HuH-7.5 (cell line): Measurements from ENCODE around the gene SOHLH1.

Experiments
- DNase-seq: peaks from one replicate; pipeline ENCODE4 v3.0.0; 2011; ENCODE audit warnings: low spot score

Gene SOHLH1

DNA sequence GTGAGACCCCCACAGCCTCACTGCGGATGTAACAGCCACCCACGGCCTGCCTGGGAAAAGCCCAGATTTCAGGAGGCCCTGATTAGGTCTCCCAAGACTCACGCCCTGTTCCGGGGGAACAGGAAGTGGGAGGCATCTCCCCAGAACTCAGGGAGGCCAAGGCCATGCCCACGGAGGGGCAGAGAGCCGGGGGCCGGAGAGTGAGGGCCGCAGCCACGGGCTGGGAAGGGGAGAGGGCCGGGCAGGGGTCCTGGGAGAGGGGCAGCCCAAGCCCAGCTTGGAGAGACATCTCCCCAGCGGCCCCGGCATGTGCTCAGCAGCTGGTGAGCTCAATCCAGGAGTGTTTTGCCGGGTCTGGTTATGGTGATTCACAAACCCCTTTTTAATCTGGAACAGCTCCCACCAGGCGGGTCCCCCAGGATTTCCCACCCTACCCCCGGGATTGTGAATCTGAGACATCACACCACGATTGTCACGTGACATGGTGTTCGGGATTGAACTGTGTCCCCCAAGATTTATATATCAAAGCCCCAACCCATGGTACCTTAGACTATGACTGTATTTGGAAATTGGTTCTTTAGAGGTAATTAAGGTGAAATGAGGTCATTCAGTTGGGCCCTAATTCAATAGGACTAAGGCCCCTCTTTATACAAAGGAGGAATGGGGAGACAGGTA lies 29.3 kb upstream of the SOHLH1 start:
- DNase-seq, result no peak

DNA sequence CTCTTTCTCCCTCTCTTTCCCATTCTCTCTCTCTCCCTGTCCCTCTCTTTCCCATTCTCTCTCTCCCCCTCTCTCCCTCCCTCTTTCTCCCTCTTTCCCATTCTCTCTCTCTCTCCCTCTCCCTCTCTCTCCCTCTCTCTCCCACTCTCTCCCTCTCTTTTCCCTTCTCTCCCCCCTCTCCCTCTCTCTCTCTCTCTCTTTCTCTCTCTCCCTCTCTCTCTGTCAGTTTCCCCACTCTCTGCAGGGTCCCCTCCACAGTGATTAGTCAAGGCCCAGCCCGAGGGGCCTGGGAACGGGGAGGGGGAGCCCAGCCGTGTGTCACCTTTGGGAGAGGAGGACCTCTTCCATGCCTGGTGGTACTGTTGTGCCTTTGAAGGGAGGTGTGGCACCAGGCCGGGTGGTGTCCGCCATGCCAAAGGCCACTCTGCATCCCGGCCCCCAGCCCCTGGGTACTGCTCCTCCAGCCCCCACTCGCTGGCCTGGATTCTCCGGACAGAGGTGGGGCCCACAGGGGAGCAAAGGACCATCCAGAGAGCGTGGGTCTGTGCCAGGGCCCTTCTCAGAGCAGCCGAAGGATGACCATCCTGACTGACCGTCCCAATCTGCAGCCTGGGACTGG lies 28.1 kb upstream of the SOHLH1 start:
- DNase-seq, result no peak

DNA sequence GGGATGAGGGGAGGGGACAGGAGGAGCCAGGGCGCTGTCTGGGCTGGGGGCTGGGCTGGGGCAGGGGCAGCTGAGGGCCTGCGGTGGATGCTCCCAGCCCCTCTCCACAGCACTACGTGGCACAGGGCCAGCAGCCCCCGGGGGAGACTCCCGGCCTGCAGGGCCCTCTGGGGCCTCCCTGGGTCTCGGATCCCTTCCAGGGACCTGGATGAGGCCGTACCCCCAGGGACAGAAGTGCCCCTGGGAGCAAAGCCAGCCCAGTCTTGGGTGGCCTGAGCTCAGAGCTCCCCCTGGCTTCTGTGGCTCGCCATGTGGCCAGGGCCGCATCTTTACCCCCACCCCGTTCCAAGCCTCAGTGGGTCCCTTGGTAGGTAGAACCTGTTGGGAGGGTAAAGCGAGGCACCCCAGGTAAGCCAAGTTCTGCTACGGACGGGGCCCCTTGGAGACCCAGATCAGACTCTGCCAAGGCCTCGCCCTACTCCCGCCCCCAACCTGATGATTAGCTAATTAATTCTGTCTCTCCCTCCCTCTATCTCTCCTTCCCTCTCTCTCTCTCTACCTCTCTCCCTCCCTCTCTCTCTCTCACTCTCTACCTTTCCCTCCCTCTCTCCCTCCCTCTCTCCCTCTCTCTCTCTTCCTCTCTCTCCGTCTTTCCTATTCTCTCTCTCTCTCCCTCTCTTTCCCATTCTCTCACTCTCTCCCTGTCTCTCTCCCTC lies 27.0 kb upstream of the SOHLH1 start:
- DNase-seq, result no peak

DNA sequence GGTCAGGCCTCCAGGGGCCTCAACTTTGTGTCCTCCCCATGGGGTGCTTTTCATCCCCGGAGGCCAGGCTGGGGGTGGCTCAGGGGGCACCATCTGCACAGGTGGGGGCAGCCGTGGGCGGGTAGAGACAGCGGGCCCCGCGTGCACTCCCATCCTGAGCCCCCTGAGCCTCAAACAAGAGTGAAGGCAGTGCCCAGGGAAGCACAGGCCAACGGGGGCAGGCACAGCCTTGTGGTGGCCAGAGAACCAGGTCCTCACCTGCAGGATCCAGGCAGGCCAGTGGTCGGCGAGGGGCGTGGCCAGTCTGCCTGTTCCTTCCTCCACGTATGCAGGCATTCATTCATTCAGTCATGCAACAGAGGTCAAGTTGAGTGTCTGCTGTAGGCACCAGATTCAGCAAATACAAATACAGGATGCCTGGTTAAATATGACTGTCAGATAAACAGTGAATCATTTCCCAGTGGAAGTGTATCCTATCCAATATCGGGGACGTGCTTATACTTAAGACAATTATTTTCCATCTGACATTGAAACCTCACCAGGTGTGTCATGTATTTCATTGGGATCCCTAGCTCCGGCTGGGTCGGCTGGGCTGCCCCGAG lies 25.0 kb upstream of the SOHLH1 start:
- no peak for DNase-seq

DNA sequence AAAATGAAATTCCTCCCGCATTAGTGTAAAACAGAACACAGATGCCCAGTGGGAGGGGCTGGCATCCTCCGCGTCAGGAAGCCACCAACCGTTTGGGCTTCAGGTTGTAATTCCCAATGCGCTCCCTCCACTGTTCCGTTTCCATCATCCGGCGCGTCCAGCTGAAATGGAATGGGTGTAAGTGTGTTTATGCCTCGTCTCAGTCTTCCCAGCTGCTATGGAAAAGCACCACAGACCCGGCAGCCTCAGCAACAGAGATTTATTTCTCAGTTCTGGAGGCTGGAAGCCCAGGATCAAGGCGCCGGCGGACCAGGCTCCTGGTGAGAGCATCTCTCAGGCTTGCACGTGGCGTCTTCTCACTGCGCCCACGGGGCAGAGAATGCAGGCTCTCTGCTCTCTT lies 23.1 kb upstream of the SOHLH1 start:
- no peak for DNase-seq

DNA sequence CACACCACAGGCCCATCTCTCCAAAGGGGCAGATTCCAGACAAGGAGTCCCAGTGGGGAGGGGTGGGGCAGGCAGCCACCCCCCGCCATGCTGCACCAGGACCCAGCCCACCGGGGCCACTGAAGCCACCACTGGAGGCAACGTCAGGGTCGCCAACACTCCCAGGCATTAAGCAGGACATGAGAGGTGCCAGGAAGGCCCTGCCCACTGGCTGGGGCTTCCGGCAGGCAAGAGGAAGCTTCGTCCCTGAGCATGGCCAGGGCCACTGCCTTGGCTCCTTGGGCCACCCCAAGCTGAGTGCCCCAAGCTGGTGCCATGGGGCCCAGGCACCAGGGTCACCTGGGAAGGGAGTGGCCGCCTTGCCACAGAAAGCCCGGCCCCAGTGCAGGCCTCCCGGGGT lies 20.2 kb upstream of the SOHLH1 start:
- no peak for DNase-seq

DNA sequence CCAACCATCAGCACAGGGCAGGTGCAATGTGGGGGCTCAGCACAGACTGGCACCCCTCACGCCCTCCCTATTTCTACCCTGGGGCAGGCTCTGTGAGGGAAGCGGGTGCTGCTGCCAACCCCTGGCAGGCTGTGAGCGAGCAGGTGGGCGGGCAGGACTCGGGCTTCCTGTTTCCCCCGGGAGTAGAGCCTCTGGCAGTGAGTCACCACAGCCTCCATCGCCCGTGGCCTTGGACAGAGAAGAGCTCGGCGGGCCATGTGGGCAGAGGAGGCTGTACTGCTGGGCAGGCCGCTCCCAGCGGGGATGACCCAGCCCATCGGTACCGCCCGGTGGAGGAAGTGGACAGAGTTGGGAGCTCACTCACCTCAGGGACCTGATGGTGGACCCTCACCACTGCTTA lies 19.3 kb upstream of the SOHLH1 start:
- no peak for DNase-seq

DNA sequence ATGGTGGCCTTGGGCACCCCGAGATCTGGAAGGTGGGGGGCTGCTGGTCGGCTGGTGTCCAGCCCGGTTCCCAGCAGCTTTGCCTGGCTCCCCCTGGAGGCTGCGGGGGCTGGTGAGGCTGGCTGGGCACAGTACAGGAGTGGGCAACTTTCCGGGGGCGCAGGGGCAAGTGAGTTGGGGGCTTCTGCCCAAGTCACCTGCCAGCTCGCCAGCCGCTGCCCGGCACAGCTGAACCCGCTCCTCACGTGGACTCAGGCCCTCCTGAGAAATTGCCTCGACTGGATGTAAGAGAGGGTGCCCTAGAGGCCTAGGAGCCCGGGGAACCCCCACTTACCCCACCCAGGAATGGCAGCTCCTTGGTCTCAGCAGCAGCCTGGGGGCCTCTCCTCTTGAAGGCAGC lies 18.1 kb upstream of the SOHLH1 start:
- no peak for DNase-seq

DNA sequence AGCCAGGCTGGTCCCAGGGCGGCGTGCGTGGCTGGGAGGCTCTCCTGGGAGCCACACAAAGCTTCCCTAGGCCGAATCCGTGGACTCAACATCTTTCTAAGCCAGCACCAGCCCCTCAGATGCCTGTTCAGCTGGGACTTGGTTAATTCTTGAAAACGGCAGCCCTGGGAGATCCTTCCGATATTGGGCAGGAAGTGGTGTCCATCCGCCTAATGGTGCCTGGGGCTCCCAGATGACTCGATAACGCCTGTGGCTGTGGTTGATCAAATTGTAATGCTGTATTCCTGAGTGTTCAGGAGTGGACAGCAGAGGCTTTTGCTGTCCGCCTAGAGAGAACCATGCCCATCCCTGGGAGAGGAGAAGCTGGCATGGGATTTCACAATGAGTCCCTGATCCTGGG lies 16.8 kb upstream of the SOHLH1 start:
- no peak for DNase-seq

DNA sequence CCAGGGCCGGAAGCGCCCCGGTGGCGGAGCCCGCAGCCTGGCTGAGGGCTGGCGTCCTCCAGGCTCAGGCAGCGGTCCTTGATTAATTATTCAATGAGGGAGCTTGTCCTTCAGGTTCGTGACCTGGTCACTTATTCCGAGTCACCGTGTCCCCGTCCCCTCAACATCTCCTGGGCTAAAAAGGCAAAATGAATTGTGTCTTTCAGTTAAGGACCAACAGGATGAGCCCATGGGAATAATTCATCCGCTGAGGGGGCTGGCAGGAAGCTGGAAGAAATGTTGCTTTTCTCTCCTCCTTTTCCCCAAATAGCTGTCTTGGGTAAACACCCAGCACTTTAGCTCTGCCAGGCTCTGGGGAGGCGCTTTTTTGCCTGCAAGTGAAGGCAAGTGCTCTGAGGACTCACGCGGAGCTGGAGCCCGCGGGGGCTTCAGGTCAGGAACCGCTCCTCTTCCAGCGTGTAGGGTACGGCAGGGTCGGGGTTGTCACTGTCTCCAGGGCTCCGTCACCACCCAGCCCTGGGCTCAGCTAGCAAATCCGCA lies 15.8 kb upstream of the SOHLH1 start:
- no peak for DNase-seq

DNA sequence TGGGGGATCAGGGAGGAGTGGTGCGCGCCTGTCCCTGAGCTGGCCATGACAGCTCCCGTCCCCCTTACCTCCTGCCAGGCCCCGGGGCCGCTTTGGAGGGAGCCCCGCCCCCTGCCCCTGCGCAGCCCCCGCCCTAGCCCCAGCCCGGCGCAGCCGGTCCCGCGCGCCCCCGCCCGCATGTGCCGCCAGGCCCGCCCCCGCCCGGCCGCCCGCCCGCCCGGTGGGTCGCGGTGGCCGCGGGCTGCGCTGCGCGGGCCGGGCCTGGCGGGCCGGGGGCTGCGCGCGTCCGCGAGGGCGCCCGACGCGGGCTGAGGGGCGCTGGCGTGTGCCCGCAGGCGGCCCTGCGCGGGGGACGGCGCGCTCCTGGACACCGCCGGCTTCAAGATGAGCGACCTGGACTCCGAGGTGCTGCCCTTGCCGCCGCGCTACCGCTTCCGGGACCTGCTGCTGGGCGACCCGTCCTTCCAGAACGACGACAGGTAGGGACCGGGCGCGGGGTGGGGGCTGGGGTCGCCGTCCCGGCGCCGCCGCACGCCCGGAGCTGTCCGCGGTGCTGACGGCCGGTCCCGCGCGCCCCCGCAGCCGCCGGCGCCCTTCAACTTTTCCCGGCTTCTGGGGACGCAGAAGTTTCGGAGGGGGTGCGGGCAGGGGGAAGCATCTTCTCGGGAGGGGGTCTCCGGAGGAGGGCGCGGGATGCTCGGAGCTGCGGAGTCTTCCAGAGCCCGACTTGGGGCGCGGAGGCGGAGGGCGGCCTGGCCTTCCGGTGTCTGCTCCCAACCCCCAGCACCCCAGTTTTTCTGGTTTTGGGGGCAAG lies 15.2 kb upstream of the SOHLH1 start:
- no peak for DNase-seq

DNA sequence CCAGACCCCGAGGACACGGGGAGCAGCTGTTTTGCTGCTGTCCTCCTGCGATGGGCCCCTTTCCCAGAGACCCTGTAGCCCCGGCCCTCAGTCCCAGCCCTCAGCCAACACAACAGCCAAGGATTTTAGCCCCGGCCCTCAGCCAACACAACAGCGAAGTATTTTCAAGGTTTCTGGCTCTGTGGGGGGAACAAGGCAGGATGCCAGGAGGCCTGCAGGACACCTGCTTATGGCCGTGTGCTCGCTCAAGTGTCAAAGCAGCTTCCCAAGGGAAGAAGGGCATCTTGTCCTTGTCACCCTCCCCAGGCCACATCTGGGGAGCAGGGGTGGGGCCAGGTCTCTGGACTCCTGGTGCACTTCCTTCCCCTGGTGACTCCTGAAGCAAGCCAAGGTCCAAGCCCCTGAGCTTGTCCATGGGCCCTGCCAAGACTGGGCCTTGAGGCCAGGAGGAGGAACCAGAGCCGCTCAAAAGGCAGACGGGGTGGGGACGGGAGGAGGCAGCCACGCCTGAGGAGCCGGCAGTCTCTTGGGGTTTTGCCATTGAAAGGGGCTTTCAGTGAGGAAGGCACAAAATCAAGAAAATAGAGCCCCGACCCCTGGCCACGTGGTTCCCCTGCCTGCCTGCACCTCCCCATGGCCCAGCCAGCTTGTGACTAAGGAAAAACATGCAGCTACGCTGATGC lies 13.5 kb upstream of the SOHLH1 start:
- no peak for DNase-seq

DNA sequence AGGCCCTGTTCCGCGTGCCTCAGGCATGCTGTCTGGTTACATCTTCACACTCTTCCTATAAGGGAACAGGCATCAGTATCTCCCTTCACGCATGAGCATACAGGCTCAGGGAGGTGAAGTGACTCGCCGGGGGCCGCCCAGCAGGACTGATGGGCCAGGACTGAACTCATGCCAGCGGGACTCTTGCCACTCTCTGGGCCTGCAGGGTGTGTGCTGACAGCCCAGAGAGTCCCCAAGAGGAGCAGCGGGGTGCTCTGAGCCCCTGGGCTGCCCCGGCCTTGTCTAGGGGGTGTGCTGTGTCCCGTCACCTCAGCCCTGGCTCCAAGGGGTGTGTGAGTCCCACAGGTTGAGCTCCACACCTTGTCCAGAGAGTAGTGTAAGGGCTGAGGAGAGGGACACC lies 12.6 kb upstream of the SOHLH1 start:
- no peak for DNase-seq

DNA sequence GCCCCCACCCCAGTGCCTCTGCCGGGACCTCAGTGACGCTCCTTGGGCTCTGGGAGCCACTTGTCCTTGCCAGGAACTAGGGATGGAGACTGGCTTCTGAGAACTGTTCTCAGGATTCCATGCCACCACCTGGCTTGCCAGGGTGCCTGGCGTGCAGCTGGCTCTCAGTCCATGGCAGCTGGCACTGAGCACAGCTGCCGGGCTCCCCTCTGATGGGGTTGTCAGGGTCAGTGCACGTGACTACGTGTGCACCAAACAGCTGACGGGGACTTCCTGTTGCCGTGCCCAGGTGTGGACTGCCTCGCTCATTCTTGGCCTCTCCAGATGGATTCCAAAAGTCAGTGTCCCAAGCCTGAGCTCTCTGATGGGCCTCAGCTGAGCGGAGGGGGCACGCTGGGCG lies 12.1 kb upstream of the SOHLH1 start:
- DNase-seq, result no peak

DNA sequence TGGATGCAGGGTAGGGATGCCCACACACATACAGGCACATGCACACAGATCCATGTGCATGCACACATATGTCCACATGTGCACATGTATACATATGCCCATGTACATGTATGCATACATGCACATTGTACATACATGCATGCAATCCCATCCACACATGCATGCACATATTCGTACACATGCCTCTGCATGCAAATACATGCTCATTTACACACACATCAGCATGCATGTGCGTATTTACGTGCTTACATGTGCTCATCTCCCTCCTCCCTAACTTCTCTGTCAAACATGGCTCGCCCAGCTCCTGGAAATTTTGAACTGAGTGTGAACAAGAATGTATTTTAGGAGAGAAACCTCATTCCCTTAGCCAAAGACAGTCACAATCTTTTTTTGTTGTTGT lies 8.9 kb upstream of the SOHLH1 start:
- DNase-seq, result no peak

DNA sequence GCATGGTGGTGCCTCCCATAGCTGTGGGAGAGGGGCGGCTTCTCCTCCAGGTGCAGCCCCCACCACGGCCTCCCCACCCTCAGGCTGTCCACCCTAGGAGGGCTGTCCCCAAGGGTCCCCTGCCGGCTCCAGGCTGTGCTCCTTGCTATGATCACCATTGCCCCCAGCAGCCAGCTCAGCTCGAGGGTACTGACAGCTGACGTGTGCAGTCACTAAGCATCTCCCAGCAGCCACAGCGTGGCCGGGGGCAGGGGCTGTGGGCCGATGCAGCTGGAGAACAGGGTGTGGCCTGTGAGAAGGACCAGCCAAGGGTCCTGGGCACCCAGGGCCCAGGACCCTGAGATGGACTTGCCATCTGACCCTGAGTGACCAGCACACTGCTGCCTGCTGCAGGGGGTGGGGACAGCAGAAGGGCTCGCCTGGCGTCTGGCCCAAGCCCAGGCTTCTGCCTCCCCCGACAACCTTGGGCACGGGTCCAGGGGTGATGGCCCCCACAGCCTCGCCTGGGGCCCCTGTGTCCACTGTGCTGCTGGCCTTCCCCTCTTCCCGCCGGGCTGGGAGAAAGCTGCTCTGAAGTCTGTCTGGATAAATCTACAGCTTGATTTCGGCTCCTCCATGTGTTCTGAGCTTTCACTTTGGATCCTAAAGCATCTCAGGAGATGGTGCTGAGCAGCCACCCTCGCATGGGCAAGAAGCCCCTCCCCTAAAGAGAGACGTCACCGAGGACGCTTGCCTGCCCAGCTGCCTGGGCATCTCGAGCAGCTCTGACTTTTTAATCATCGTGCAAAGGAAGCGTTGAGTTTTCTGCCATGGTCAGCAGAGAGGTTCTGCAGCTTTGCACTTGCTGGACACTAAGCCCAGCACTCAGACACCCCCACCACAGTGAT lies 8.2 kb upstream of the SOHLH1 start:
- no peak for DNase-seq

DNA sequence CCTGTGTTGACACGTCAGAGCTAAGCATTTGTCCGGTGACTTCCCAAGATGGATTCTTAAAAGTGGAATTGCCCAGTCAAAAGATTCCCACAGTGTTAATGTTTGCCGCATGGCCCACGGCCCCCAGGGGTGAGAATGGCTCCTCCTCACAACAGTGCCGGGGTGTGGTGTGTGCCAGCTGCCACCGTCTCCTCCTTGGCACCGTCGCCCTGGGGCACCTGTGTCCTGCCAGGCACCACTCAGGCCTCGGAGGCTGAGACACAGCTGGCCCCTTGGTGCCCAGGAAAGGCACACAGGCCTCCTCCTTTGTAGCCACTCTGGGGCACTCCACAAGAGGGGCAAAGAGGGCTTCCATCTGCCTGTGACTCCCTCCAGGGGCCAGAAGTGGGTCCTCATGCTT lies 7.0 kb upstream of the SOHLH1 start:
- DNase-seq, result no peak

DNA sequence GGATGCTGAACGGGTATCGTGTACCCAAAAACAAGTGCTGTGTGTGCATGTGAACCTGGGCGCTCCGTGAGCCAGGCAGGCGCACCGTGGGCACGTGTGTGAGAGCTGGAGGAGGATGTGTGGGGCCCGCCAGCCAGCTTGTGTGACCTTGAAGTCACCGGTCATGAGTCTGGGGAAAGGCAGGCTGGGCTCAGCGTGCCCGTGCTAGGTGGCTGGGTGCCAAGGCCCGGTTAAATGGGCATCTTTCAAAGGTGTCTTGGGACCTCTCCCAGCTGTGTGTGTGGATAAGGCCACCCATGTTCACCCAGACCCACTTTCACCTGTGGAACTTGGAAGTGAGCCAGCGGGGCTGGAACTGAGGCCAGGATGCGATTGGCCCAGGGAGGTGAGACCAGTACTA lies 6.1 kb upstream of the SOHLH1 start:
- DNase-seq, result no peak

DNA sequence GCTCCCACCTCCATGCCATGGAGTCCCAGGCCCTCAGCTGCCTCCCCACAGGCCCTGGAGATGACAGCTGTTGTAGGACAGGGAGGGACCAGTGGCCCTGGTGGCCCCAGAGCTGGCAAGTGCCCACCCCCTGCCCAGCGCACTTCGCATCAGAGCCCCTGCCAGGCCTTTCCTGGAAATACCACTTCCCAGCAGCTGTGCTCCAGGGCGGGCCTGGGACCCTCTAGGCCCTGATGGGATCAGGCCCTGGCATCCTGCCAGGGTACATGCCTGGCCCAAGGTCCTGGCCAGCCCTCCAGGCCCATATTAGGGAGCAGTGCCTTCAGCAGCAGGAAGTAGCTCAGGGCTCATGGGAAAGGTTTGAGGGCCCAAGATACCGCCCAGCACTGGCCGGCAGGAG lies 5.2 kb upstream of the SOHLH1 start:
- no peak for DNase-seq

DNA sequence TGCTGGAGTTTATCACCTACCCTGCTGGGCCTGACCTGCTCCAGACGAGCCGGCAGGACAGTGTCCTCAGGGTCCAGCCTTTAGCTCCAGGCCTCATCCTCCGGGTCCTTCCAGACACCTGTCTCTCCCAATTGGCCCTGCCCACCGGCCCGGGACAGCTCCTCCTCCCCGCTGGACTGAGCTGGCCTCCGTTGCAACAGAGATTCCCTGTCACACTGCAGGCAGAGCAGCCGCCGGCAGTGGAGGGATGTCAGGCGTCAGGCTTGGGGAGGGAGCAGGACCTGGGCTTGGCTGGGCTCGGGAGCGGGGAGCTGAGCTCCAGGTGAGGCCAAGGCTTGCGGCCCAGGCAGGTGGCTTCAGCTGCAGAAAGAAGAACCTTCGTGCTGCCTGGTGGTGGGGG lies 4.4 kb upstream of the SOHLH1 start:
- DNase-seq, result no peak
